GM12878 (cell line): ENCODE measurements around the gene PLPPR2. TPM values are rescaled to one million over a fixed set of nuclear protein-coding genes. Genes with fewer than 3 reads are reported as not detected.
A peak's percentile ranks its signal among the peaks of the same experiment; 100 is the strongest.

Source experiments
- CBFB ChIP-seq: IDR thresholded peaks from 2 replicates; pipeline ENCODE4 v1.6.1; 2016; ENCODE audit warnings: antibody characterized with exemption, low read depth
- CBX5 ChIP-seq: sonication (generic); IDR thresholded peaks from 2 replicates; pipeline ENCODE4 v1.6.1; 2016; ENCODE audit warnings: low read depth, moderate library complexity, mild to moderate bottlenecking, inconsistent platforms
- CHD2 ChIP-seq: IDR thresholded peaks from 2 replicates; pipeline ENCODE4 v1.6.1; 2011; ENCODE audit warnings: low read depth, low read length, improper control_type of control experiment, borderline replicate concordance
- CREB1 ChIP-seq: IDR thresholded peaks from 2 replicates; pipeline ENCODE4 v1.6.1; 2012; ENCODE audit warnings: low read depth, mild to moderate bottlenecking, inconsistent platforms
- CREM ChIP-seq: IDR thresholded peaks from 2 replicates; pipeline ENCODE4 v1.6.1; 2014; ENCODE audit warnings: antibody characterized with exemption, low read depth
- E2F8 ChIP-seq: fragments of 450-650 bp; IDR thresholded peaks from 2 replicates; pipeline ENCODE4 v1.6.1; 2018; ENCODE audit warnings: mild to moderate bottlenecking, low read depth, moderate library complexity; ENCODE audit not compliant: partially characterized antibody
- EGR1 ChIP-seq, 2 experiments: IDR thresholded peaks; 1 replicate in 1 of 2; 2 replicates in 1 of 2; pipeline ENCODE4 v1.6.1; 2011 to 2012; ENCODE audit warnings: low read depth in 2 of 2, low read length in 2 of 2, borderline replicate concordance in 1 of 2, mild to moderate bottlenecking in 1 of 2, moderate library complexity in 1 of 2
- GATAD2B ChIP-seq: fragments of 450-650 bp; conservative IDR thresholded peaks from 2 replicates; pipeline ENCODE4 v1.6.1; 2017; ENCODE audit warnings: low read depth, mild to moderate bottlenecking, moderate library complexity
- IKZF1 ChIP-seq: fragments of 450-650 bp; conservative IDR thresholded peaks from 2 replicates; pipeline ENCODE4 v1.6.1; 2017; ENCODE audit warnings: antibody characterized with exemption, mild to moderate bottlenecking
- JUNB ChIP-seq: IDR thresholded peaks from 2 replicates; pipeline ENCODE4 v1.6.1; 2016; ENCODE audit warnings: antibody characterized with exemption, mild to moderate bottlenecking
- NFYB ChIP-seq: IDR thresholded peaks from 2 replicates; pipeline ENCODE4 v1.6.1; 2011; ENCODE audit warnings: low read depth, mild to moderate bottlenecking, low read length, improper control_type of control experiment, moderate library complexity; ENCODE audit not compliant: insufficient read depth
- NR2C1 ChIP-seq: fragments of 450-650 bp; IDR thresholded peaks from 2 replicates; pipeline ENCODE4 v1.6.1; 2017; ENCODE audit warnings: antibody characterized with exemption, mild to moderate bottlenecking, moderate library complexity
- POU2F2 ChIP-seq: IDR thresholded peaks from 3 replicates; pipeline ENCODE4 v1.6.1; 2011; ENCODE audit warnings: low read depth, mild to moderate bottlenecking, low read length, borderline replicate concordance
- RFX5 ChIP-seq: IDR thresholded peaks from 2 replicates; pipeline ENCODE4 v1.6.1; 2011; ENCODE audit warnings: low read depth, low read length, improper control_type of control experiment
- SP1 ChIP-seq: IDR thresholded peaks from one replicate; pipeline ENCODE4 v1.6.1; 2011; ENCODE audit warnings: low read depth, low read length
- TCF12 ChIP-seq: IDR thresholded peaks from 2 replicates; pipeline ENCODE4 v1.6.1; 2011; ENCODE audit warnings: low read depth, mild to moderate bottlenecking, low read length
- TCF3 ChIP-seq: IDR thresholded peaks from 2 replicates; pipeline ENCODE4 v1.6.1; 2012; ENCODE audit warnings: low read depth, mild to moderate bottlenecking, low read length, borderline replicate concordance; ENCODE audit not compliant: insufficient read depth
- WRNIP1 ChIP-seq: IDR thresholded peaks from 2 replicates; pipeline ENCODE4 v1.6.1; 2011; ENCODE audit warnings: low read depth, low read length, improper control_type of control experiment, borderline replicate concordance
- YY1 ChIP-seq: IDR thresholded peaks from 2 replicates; pipeline ENCODE4 v1.6.1; 2011; ENCODE audit warnings: low read depth, mild to moderate bottlenecking, low read length
- ZNF384 ChIP-seq: IDR thresholded peaks from 2 replicates; pipeline ENCODE4 v1.6.1; 2012; ENCODE audit warnings: low read depth, mild to moderate bottlenecking, low read length, improper control_type of control experiment, borderline replicate concordance
- ZSCAN29 ChIP-seq: fragments of 450-650 bp; IDR thresholded peaks from 2 replicates; pipeline ENCODE4 v1.6.1; 2017; ENCODE audit warnings: mild to moderate bottlenecking, moderate library complexity
- polyA plus RNA-seq, 11 experiments: library from polyadenylated mRNA; depleted of rRNA in 4 of 11; unstranded in 6 of 11; stranded (reverse) in 5 of 11; fragments of >200 nt; fragmentation: Nextera tagmentation in 4 of 11; fragmentation: Illumina TruSeq in 1 of 11; extraction: Ambion mirVana in 4 of 11; extraction: Trizol in 1 of 11; gene quantifications; 1 replicate in 1 of 11; 2 replicates in 10 of 11; pipeline versions ENCODE4 v1.2.1 to v1.2.3, GENCODE V29; 2011 to 2016; ENCODE audit warnings: inconsistent platforms in 2 of 11, missing spikeins in 2 of 11, low read depth in 1 of 11
- total RNA-seq, 4 experiments: library from RNA; depleted of rRNA in 3 of 4; stranded (reverse); fragments of >200 nt in 3 of 4; fragmentation: Illumina TruSeq in 1 of 4; extraction: Trizol in 1 of 4; gene quantifications; 2 replicates each; pipeline versions ENCODE4 v1.2.1 to v1.2.3, GENCODE V29; 2013 to 2021
- TF ChIP-seq, protein P1 (sequence below): fragments of 450-650 bp; IDR thresholded peaks from 2 replicates; pipeline ENCODE4 v1.6.1; 2017; ENCODE audit warnings: mild to moderate bottlenecking
- TF ChIP-seq, protein P2 (sequence below): IDR thresholded peaks from 2 replicates; pipeline ENCODE4 v1.6.1; 2011; ENCODE audit warnings: mild to moderate bottlenecking, low read depth, low read length, moderate library complexity; ENCODE audit not compliant: insufficient replicate concordance

Gene PLPPR2
- total and polyA plus RNA-seq, 10 of the 15 experiments (the other 5 are each of a cell fraction or from before 2014, with no cell fraction given) = 0.09 to 2.8 (median 0.70) TPM

DNA sequence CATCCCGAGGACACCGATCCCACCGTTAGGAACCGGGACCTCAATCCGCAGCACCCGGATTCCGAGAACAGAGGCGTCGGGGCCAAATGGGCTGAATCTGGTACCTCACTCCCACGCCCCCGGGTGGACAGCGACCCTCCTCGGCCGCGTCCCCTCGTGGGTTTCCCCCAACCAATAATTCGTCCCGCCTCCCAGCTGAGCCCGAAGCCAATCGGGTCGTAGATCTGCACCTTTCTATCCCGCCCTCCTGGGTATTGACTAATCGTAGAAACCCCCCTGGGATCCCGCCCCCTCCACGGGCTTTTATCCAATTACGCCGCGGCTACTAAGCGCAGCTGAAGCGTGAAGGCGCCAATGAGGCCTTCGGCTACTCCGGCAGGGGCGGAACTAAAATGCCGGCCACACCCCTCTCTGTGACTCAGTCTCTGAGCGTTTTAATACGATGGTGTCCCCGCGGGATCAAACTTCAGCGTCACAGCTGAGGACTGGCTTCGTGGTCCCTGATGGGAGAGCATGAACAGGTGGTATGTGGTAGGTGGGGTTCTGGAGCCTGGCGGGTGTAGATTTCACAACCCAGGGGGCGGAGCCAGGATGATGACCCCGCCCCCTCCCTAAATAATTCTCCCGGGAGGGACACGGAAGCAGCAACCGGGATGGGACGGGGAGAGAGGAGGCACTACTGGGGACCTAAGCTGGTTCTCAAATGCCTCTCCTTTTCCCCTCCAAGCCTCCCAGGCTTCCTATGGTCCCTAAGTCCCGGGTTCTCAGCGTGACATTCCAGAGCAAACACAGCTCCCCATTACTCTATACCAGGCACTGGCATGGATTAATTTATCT is 8.9 kb upstream of the PLPPR2 start, which contains the start of the genes CCDC159 and TMEM205 (continued):
- peak; percentile 92 for TF ChIP-seq CREB1
- TF ChIP-seq, protein P1, sequence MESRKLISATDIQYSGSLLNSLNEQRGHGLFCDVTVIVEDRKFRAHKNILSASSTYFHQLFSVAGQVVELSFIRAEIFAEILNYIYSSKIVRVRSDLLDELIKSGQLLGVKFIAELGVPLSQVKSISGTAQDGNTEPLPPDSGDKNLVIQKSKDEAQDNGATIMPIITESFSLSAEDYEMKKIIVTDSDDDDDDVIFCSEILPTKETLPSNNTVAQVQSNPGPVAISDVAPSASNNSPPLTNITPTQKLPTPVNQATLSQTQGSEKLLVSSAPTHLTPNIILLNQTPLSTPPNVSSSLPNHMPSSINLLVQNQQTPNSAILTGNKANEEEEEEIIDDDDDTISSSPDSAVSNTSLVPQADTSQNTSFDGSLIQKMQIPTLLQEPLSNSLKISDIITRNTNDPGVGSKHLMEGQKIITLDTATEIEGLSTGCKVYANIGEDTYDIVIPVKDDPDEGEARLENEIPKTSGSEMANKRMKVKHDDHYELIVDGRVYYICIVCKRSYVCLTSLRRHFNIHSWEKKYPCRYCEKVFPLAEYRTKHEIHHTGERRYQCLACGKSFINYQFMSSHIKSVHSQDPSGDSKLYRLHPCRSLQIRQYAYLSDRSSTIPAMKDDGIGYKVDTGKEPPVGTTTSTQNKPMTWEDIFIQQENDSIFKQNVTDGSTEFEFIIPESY = no peak
- TF ChIP-seq CBFB = no peak; the same call in 1 of the 2 replicates
- TF ChIP-seq ZSCAN29 = no peak
- peak; percentile 65 for TF ChIP-seq IKZF1
- TF ChIP-seq TCF12 = peak; percentile 78
- peak; percentile 92 for TF ChIP-seq CREM
- no peak for TF ChIP-seq CBX5
- TF ChIP-seq E2F8 = peak; percentile 15
- 0 out of 2 replicates have a peak, but pooled peaks have one; percentile 56 for TF ChIP-seq TCF3
- TF ChIP-seq RFX5 = peak; percentile 54
- TF ChIP-seq, protein P2, sequence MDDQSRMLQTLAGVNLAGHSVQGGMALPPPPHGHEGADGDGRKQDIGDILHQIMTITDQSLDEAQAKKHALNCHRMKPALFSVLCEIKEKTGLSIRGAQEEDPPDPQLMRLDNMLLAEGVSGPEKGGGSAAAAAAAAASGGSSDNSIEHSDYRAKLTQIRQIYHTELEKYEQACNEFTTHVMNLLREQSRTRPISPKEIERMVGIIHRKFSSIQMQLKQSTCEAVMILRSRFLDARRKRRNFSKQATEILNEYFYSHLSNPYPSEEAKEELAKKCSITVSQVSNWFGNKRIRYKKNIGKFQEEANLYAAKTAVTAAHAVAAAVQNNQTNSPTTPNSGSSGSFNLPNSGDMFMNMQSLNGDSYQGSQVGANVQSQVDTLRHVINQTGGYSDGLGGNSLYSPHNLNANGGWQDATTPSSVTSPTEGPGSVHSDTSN = peak; percentile 42
- peak; percentile 72; the same call in 2 of the 3 replicates for TF ChIP-seq POU2F2
- no peak for TF ChIP-seq NR2C1
- peak; percentile 70 for TF ChIP-seq GATAD2B
- peak; percentile 95 for TF ChIP-seq SP1
- peak in 1 of 2 experiments; percentile 58; a peak in 1 of 3 replicates for TF ChIP-seq EGR1 (IDR thresholded peaks at IDR 0.05; ENCODE audit: borderline replicate concordance in 1 of 2, low read depth in 2 of 2, low read length in 2 of 2)
- TF ChIP-seq NFYB = peak; percentile 84
- TF ChIP-seq YY1 = peak; percentile 65
- TF ChIP-seq CHD2 = peak; percentile 89; the same call in 1 of the 2 replicates
- peak; percentile 28; the same call in 1 of the 2 replicates for TF ChIP-seq JUNB
- no peak for TF ChIP-seq WRNIP1
- TF ChIP-seq ZNF384 = no peak
